ENCODE data around the gene NR3C1.

Gene NR3C1

GRCh38 chr5:143258559-143259253 lies 144.8 kb downstream of the NR3C1 start:
- DNase-seq (ENCODE audit: low spot score), result no peak

GRCh38 chr5:143254819-143255218 lies 148.7 kb downstream of the NR3C1 start:
- DNase-seq (ENCODE audit: low spot score), result no peak

- no peak for DNase-seq (ENCODE audit: low spot score)
Measured at GRCh38 chr5:143251946-143252345, 151.5 kb downstream of the NR3C1 start.

- DNase-seq (ENCODE audit: low spot score), result no peak
Measured at GRCh38 chr5:143251190-143251589, 152.3 kb downstream of the NR3C1 start.

- no peak for DNase-seq (ENCODE audit: low spot score)
Measured at GRCh38 chr5:143249851-143250250, 153.6 kb downstream of the NR3C1 start.

- DNase-seq (ENCODE audit: low spot score), result no peak
Measured at GRCh38 chr5:143248822-143249579, 154.5 kb downstream of the NR3C1 start.

GRCh38 chr5:143248391-143248790 lies 155.1 kb downstream of the NR3C1 start:
- DNase-seq (ENCODE audit: low spot score), result no peak

- no peak for DNase-seq (ENCODE audit: low spot score)
Measured at GRCh38 chr5:143247134-143247815, 156.2 kb downstream of the NR3C1 start.

GRCh38 chr5:143245929-143246561 lies 157.4 kb downstream of the NR3C1 start:
- DNase-seq (ENCODE audit: low spot score), result no peak

- DNase-seq (ENCODE audit: low spot score), result no peak
Measured at GRCh38 chr5:143244990-143245389, 158.5 kb downstream of the NR3C1 start.

- no peak for DNase-seq (ENCODE audit: low spot score)
Measured at GRCh38 chr5:143244000-143244736, 159.3 kb downstream of the NR3C1 start.

- no peak for DNase-seq (ENCODE audit: low spot score)
Measured at GRCh38 chr5:143243103-143243502, 160.4 kb downstream of the NR3C1 start.

GRCh38 chr5:143241892-143242291 lies 161.6 kb downstream of the NR3C1 start:
- DNase-seq (ENCODE audit: low spot score), result no peak

- no peak for DNase-seq (ENCODE audit: low spot score)
Measured at GRCh38 chr5:143239882-143240518, 163.5 kb downstream of the NR3C1 start.

- no peak for DNase-seq (ENCODE audit: low spot score)
Measured at GRCh38 chr5:143238620-143239019, 164.9 kb downstream of the NR3C1 start.

GRCh38 chr5:143237664-143238063 lies 165.8 kb downstream of the NR3C1 start:
- DNase-seq (ENCODE audit: low spot score), result no peak

- DNase-seq (ENCODE audit: low spot score), result no peak
Measured at GRCh38 chr5:143236682-143237081, 166.8 kb downstream of the NR3C1 start.

GRCh38 chr5:143235423-143235822 lies 168.1 kb downstream of the NR3C1 start:
- no peak for DNase-seq (ENCODE audit: low spot score)

GRCh38 chr5:143234162-143234842 lies 169.2 kb downstream of the NR3C1 start:
- no peak for DNase-seq (ENCODE audit: low spot score)

- no peak for DNase-seq (ENCODE audit: low spot score)
Measured at GRCh38 chr5:143233031-143233430, 170.5 kb downstream of the NR3C1 start.

All from activated CD4-positive, alpha-beta T cell treated with anti-CD3 and anti-CD28 coated beads, Interleukin-2, Interleukin-4, amounts not matched to agents 100 ng/mL and 50 ng/mL, durations not matched to agents 16 hours and 8 hours (primary cell).